HL-60/S4 treated with retinoic acid at 250 ng/mL for 4 days and 3 days (cell line): ENCODE data around the gene MAFF.

Source experiments
- in situ Hi-C: fragments of 300-500 bp; cut with MboI; formaldehyde crosslinking; loops from 2 replicates; pipeline ENCODE4 v1.7.0; 2022; ENCODE audit warnings: low sequenced_read_pairs

The MAFF gene

GRCh38 chr22:38246046-38246658, 44.4 kb downstream of the MAFF start:
- in situ Hi-C loops, result no loop called here

- in situ Hi-C loops, result no loop called here
Observed at GRCh38 chr22:38246692-38247091, 44.9 kb downstream of the MAFF start.

GRCh38 chr22:38247713-38248112, 45.9 kb downstream of the MAFF start:
- in situ Hi-C loops, result no loop called here

- in situ Hi-C loops, result no loop called here
Observed at GRCh38 chr22:38248280-38248679, 46.5 kb downstream of the MAFF start.

- in situ Hi-C loops, result no loop called here
Observed at GRCh38 chr22:38249301-38249700, 47.5 kb downstream of the MAFF start.

- in situ Hi-C loops, result no loop called here
Observed at GRCh38 chr22:38249803-38250642, 48.2 kb downstream of the MAFF start.

GRCh38 chr22:38250643-38251340, 49.0 kb downstream of the MAFF start:
- in situ Hi-C loops, result no loop called here

- in situ Hi-C loops, result no loop called here
Observed at GRCh38 chr22:38251341-38251692, 49.5 kb downstream of the MAFF start.

GRCh38 chr22:38255697-38256096, 53.9 kb downstream of the MAFF start:
- in situ Hi-C loops, result no loop called here

- in situ Hi-C loops, result no loop called here
Observed at GRCh38 chr22:38257181-38257580, 55.4 kb downstream of the MAFF start.

- in situ Hi-C loops, result no loop called here
Observed at GRCh38 chr22:38257650-38258250, 56.0 kb downstream of the MAFF start.

GRCh38 chr22:38258895-38259294, 57.1 kb downstream of the MAFF start:
- in situ Hi-C loops, result no loop called here

GRCh38 chr22:38259370-38259769, 57.6 kb downstream of the MAFF start:
- in situ Hi-C loops, result no loop called here

- in situ Hi-C loops, result no loop called here
Observed at GRCh38 chr22:38260761-38261681, 59.2 kb downstream of the MAFF start.

- in situ Hi-C loops, result no loop called here
Observed at GRCh38 chr22:38262051-38262795, 60.4 kb downstream of the MAFF start.

GRCh38 chr22:38264322-38264843, 62.6 kb downstream of the MAFF start:
- in situ Hi-C loops, result no loop called here
